Inflammatory macrophage treated with lipopolysaccharide for 1 hour (primary cell): Measurements from ENCODE around the gene PLXNB1.

ENCODE experiments used
- DNase-seq, 2 donors: peaks; one replicate each; pipeline ENCODE4 v3.0.0-alpha.2; 2020 to 2022

The PLXNB1 gene

GRCh38 chr3:48356419-48356818 lies 73.5 kb downstream of the PLXNB1 start:
- DNase-seq = no peak

GRCh38 chr3:48353987-48354386 lies 75.9 kb downstream of the PLXNB1 start:
- no peak for DNase-seq
